Activated naive CD4-positive, alpha-beta T cell treated with anti-CD3 and anti-CD28 coated beads for 36 hours (primary cell): Measurements from ENCODE around the gene ATF5. TPM values are rescaled to one million over a fixed set of nuclear protein-coding genes. Genes with fewer than 3 reads are reported as not detected.
A peak's percentile ranks its signal among the peaks of the same experiment; 100 is the strongest.

Source experiments
- CTCF ChIA-PET: fragments of 350-600 bp; sonication (Branson Sonifier 250); formaldehyde crosslinking; loops from one replicate; lab custom pipeline; 2021; ENCODE audit warnings: antibody characterized with exemption; lab: Charles Lee
- DNase-seq: peaks from one replicate; pipeline ENCODE4 v3.0.0-alpha.2; 2020
- H3K27ac Mint-ChIP-seq: one replicate; pipeline ENCODE4 v1.8.0; 2021; ENCODE audit warnings: mild to moderate bottlenecking, mixed read lengths
- H3K27me3 Mint-ChIP-seq: one replicate; pipeline ENCODE4 v1.8.0; 2021; ENCODE audit warnings: low read depth, mixed read lengths
- H3K36me3 Mint-ChIP-seq: one replicate; pipeline ENCODE4 v1.8.0; 2021; ENCODE audit warnings: low read depth, mixed read lengths
- H3K4me1 Mint-ChIP-seq: one replicate; pipeline ENCODE4 v1.8.0; 2021; ENCODE audit warnings: low read depth, mixed read lengths
- H3K4me3 Mint-ChIP-seq: one replicate; pipeline ENCODE4 v1.8.0; 2021; ENCODE audit warnings: mild to moderate bottlenecking, moderate library complexity, mixed read lengths
- H3K9me3 Mint-ChIP-seq: one replicate; pipeline ENCODE4 v1.8.0; 2021; ENCODE audit warnings: mixed read lengths
- intact Hi-C: fragments of 100-400 bp; cut with micrococcal nuclease; formaldehyde crosslinking; loops from one replicate; pipeline ENCODE4 v1.15.1; 2023
- total RNA-seq, 2 experiments: library from RNA; stranded (reverse); gene quantifications; one replicate each; pipeline ENCODE4 v1.2.3, GENCODE V29; 2021

Gene ATF5
- total RNA-seq, 2 experiments from 2014 or later, result 8.0 to 8.8 TPM

DNA sequence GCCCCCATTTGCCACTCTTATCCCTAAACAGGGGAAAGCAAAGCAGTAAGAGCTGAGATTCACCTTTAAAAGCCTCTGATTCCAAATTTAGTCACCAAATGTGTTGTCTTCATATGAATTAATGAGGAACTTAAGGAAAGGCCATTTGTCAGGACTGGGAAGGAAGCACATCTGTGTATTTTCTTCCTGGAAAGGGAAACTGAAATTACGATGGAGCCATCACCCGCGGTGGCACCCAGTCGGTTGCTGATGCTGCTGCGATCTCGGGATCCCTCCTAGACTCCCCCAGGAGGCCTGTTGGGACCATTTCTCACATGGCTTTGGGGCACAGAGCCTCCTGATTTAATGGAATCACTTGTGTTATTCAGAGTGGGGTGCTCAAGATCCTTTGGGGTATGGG is 24.9 kb upstream of the ATF5 start:
- intact Hi-C loops, result no loop called here
- Mint-ChIP-seq H3K27me3 (no peaks in the 10 kb centered on the region), H3K9me3 (no peaks in the 10 kb centered on the region), H3K4me3 (no peak overlapping the region), H3K4me1 (peaks cover 25% of the 10 kb centered on the region), H3K27ac (no peak overlapping the region), H3K36me3 (peaks cover 22% of the 10 kb centered on the region)
- CTCF ChIA-PET, result no interaction called here
- no peak for DNase-seq

DNA sequence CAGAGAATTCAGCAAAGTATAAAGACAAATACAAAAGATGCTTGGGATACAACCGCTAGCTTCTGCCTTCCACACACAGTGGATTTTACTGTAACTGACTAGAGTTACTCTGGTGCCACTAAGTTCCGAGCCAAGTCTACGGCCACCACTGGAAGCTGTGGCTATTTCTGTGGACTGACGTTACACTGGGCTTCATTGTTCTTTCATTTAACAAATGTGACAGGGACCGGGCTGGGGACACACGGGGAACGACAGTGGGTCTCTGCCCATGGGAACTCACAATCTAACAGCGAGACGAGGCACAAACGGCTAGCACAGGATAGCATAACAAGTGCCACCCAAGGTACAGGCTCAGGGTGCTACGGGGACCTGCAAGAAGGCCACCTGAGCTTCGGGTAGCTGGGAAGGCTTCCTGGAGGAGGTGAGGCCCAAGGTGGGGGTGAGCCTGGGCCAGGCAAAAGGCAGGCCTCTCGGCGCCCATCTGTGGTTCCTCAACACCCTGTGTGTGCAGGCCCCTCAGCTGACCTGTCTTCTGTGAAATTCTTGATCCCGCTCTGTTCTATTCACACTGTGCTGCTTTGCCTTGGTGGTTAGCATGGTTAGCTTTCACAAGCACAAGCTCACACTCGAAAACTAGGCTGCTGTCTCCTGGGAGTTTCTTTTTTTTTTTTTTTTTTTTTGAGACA is 22.0 kb upstream of the ATF5 start:
- Mint-ChIP-seq H3K36me3 (peaks cover 39% of the 10 kb centered on the region), H3K4me1 (peaks cover 44% of the 10 kb centered on the region), H3K4me3 (no peak overlapping the region), H3K9me3 (no peaks in the 10 kb centered on the region), H3K27ac (peak overlapping the region; percentile 35), H3K27me3 (no peaks in the 10 kb centered on the region)
- CTCF ChIA-PET, result no interaction called here
- no peak for DNase-seq
- intact Hi-C loops, result no loop called here

DNA sequence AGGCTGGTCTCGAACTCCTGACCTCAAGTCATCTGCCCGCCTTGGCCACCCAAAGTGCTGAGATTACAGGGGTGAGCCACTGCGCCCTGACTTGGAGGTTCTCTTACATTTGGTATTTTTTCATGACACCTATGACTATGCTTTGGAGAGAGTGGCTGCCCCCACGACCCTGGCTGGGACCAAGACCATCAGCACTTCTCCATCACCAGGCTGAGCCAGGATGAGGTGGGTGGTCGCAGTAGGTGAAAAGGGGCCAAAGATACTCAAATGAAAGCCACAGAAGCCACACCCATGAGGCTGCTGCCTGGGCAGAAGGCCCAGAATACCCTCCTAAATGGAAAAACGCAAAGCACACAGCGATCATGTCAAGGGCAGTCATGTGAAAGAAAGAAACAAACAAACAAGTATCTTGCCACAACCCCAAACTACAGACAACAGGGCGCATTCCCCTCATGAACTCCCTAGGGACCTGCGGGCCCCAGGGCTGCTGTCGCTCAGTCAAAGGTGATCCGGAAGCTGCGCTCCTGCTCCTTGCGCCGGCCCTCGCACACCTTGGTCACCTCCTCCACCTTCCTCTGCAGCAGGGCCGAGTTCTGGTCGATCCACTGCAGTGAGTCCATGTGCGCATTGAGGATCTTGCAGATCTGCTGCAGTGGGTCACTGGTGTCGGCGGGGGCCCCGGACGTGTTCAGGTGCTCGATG is 21.1 kb upstream of the ATF5 start:
- H3K27me3 Mint-ChIP-seq, result no peaks in the 10 kb centered on the region
- intact Hi-C loops, result no loop called here
- peaks cover 44% of the 10 kb centered on the region for H3K36me3 Mint-ChIP-seq
- no peaks in the 10 kb centered on the region for H3K9me3 Mint-ChIP-seq
- H3K4me1 Mint-ChIP-seq, result peaks cover 51% of the 10 kb centered on the region
- no peak overlapping the region for H3K4me3 Mint-ChIP-seq
- H3K27ac Mint-ChIP-seq, result no peak overlapping the region
- CTCF ChIA-PET, result no interaction called here
- no peak for DNase-seq

DNA sequence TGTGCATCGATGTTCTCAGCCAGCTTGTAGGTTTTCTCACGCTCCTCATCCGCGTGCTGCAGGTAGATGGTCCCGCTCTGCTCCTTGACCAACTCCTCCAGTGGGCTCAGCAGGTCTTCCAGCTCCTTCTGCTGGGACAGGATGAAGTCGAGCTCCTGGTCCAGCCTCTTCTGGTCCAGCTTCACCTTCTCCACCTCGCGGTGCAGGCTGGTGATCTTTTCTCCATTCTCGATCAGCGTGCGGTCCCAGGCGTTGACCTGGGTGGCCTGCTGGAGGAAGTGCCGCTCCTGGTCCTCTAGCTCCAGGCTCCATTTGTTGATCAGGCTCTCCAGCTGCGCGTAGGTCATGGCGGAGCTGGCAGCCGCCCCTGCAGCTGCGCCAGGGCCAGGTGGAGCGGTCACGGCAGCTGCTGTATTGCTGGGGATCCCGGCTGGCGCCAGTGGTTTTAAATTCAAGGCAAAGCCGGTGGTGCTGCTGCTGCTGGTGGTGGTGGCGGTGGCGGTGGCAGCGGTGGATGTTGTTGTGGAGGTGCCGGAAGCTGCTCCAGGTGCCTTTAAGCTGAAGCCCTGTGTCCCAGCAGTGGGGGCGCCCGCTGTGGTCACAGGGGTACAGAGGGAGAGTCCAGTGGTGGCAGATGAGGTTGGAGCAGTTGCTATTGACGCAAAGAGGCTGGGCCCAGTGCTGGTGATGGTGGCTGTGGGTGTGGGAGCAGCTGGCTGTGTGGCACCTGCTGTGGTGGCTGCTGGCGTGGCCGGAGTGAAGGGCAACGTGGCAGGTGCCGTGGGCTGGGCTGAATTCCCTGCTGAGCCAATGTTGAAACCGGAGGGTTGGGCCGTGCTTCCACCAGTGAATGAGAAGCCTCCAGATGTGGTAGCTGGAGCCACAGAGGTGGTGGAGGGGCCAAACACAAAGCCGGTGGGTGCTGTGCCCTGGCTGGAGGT is 20.3 kb upstream of the ATF5 start:
- DNase-seq, result no peak
- CTCF ChIA-PET, result interaction anchor here (0.6 kb wide), 1 partner anchor 327 kb away, joined by 4 read pairs; no protein-coding TSS in a partner anchor
- Mint-ChIP-seq H3K27me3 (no peaks in the 10 kb centered on the region), H3K9me3 (no peaks in the 10 kb centered on the region), H3K4me1 (peaks cover 54% of the 10 kb centered on the region), H3K36me3 (peaks cover 52% of the 10 kb centered on the region), H3K27ac (peak overlapping the region; percentile 56), H3K4me3 (no peak overlapping the region)
- intact Hi-C loops, result no loop called here

DNA sequence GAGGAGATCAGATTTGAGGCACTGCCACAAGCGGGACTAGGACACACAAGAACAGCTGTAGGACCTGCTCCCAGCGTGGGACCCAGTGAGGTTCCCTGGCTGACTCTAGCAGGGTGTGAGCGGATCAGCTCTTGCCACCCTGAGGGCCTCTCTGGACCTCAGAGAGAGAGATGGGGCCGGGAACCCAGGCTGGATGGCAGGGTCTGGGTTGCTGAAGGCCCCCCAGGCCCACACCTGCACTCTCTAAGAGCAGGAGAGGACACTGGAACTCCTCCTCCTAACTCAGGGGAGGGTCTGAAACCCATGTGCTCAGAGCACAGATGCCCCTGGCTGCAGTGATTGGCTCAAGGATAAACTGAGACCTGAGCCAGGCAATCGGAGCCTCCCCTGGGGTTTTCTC is 18.8 kb upstream of the ATF5 start:
- H3K4me3 Mint-ChIP-seq, result no peak overlapping the region
- peak overlapping the region; percentile 56 for H3K27ac Mint-ChIP-seq
- CTCF ChIA-PET, result interaction anchor here (1.3 kb wide), 1 partner anchor 11 kb away, joined by 4 read pairs; no protein-coding TSS in a partner anchor
- intact Hi-C loops, result no loop called here
- peaks cover 50% of the 10 kb centered on the region for H3K4me1 Mint-ChIP-seq
- H3K36me3 Mint-ChIP-seq, result peaks cover 61% of the 10 kb centered on the region
- no peaks in the 10 kb centered on the region for H3K9me3 Mint-ChIP-seq
- H3K27me3 Mint-ChIP-seq, result no peaks in the 10 kb centered on the region
- DNase-seq, result no peak

DNA sequence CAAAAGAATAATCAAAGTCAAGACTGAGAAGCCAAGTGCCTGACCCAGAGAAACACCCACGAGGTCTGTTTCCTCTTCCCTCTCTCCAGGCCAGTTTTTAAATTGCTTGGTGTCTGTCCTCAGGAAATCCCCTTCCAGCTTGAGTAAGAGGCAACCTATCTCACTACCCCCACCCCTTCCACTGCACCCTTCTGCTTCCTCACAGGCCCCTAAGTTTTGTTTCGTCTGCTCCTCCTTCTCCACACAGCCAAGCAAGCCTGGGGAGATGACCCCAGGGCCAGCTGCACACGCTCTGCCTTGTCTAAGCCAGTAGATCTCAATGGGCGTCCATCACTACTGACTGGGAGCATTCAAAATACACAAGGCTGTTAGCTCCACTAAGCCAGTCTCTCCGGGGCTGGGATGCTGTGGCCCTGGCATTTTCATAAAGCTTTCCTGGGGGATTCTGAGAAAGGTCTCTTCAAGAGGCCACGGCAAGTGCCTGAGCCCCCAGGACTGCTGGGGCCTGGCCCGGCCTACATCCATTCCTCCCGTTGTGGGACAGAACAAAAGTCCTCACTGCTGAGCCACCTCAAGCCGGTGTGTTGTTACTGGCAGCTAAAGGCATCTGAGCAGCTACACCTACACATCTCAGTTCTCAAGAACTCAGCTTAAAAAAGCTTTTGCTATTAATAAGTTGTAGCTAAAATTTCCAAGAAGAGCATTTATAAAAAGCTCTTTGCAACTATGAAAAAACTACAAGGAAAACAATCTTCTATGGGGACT is 17.4 kb upstream of the ATF5 start:
- peak; percentile 65 for DNase-seq
- H3K36me3 Mint-ChIP-seq, result peaks cover 61% of the 10 kb centered on the region
- H3K4me3 Mint-ChIP-seq, result peak overlapping the region; percentile 17
- CTCF ChIA-PET, result interaction anchor here (0.6 to 1.6 kb wide), 9 partner anchors 9 to 194 kb away, joined by 3 to 6 read pairs (median 4); no protein-coding TSS in a partner anchor
- no peaks in the 10 kb centered on the region for H3K9me3 Mint-ChIP-seq
- H3K27ac Mint-ChIP-seq, result peak overlapping the region; percentile 90
- H3K4me1 Mint-ChIP-seq, result peaks cover 48% of the 10 kb centered on the region
- intact Hi-C loops, result loop anchor here (1.0 kb wide), 2 partner anchors 14 to 18 kb away; partner anchors contain the start of genes ATF5 and NUP62
- H3K27me3 Mint-ChIP-seq, result no peaks in the 10 kb centered on the region

DNA sequence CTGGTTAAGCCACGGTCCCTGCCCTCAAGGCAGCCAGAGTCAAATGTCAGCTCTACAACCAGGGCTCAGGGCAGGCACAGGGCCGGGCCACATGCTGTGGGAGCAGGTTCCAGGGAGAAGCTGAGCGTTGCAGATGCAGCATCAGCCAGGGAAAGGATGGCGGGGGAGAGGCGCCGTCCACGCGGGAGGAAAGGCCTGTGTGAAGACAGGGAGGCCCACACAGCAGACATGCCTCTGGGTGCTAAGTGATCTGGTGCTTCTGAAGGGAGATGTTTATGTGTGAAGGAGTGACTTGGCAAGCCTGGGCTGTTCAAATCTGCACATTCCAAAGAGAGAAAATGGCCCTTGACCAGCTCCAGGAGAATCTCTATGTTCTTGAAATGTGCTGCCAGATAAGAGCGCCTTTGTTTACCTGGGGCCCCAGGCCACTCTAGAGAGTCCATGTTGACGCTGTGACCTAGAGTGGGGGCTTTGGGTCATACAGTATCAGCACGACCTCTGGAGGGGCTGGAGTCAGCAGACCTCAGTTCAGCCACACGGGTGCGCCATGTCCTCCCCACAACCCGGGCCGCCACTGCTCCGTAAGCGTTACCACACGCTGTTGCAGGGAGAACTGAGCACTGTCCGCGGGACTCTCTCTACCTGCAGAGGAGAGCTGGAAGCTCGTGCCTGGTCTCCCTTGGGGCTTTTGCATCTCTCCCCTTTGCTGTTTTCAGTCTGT is 15.9 kb upstream of the ATF5 start:
- H3K9me3 Mint-ChIP-seq, result no peaks in the 10 kb centered on the region
- CTCF ChIA-PET, result interaction anchor here (1.6 kb wide), 1 partner anchor 23 kb away, joined by 6 read pairs; no protein-coding TSS in a partner anchor

DNA sequence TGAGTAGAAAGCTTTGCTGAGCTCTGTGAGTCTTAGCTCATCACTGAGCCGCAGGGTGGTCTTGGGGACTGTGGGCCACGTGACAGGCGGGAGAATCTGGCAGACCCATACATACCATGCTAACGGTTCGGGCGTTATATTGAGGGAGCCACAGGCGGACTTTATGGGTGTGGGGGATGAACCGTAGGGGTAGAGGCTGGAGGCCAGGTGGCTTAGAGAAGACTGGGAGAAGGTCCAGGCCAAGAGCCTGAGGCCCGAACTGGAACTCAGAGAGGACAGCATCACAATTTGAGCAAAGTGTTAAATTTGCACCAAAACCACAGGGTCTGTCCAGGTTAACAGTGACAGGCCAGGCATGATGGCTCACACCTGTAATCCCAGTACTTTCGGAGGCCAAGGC is 15.3 kb upstream of the ATF5 start:
- Mint-ChIP-seq H3K4me1 (peaks cover 51% of the 10 kb centered on the region), H3K36me3 (peaks cover 61% of the 10 kb centered on the region), H3K4me3 (no peak overlapping the region), H3K9me3 (no peaks in the 10 kb centered on the region), H3K27ac (peak overlapping the region; percentile 90), H3K27me3 (no peaks in the 10 kb centered on the region)
- no peak for DNase-seq
- CTCF ChIA-PET, result no interaction called here
- intact Hi-C loops, result no loop called here

More for the DNA sequence above, 15.9 kb upstream of the ATF5 start:
- Mint-ChIP-seq H3K27me3 (no peaks in the 10 kb centered on the region), H3K4me3 (no peak overlapping the region), H3K27ac (peak overlapping the region; percentile 90), H3K4me1 (peaks cover 49% of the 10 kb centered on the region), H3K36me3 (peaks cover 62% of the 10 kb centered on the region)
- no peak for DNase-seq
- intact Hi-C loops, result no loop called here

DNA sequence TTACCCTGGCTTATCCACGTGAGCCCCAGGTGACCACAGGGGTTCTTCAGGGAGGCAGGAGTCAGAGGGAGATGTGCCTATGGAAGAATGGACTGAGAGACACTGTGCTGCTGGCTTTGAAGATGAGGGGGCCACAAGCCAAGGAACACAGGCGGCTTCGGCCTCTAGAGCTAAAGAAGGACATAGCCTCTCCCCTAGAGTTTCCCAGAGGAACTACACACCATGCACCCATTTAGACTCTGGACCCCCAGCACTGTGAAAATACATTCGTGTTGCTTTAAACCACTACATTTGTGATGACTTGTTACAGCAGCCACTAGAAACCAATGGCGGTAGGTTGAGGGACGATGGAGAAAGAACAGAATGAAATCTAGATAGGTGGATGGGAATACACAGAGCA is 13.7 kb upstream of the ATF5 start:
- CTCF ChIA-PET, result no interaction called here
- no peak overlapping the region for H3K4me3 Mint-ChIP-seq
- H3K27ac Mint-ChIP-seq, result peak overlapping the region; percentile 10
- no peaks in the 10 kb centered on the region for H3K27me3 Mint-ChIP-seq
- DNase-seq, result no peak
- intact Hi-C loops, result no loop called here
- peaks cover 56% of the 10 kb centered on the region for H3K36me3 Mint-ChIP-seq
- no peaks in the 10 kb centered on the region for H3K9me3 Mint-ChIP-seq
- H3K4me1 Mint-ChIP-seq, result peaks cover 47% of the 10 kb centered on the region

DNA sequence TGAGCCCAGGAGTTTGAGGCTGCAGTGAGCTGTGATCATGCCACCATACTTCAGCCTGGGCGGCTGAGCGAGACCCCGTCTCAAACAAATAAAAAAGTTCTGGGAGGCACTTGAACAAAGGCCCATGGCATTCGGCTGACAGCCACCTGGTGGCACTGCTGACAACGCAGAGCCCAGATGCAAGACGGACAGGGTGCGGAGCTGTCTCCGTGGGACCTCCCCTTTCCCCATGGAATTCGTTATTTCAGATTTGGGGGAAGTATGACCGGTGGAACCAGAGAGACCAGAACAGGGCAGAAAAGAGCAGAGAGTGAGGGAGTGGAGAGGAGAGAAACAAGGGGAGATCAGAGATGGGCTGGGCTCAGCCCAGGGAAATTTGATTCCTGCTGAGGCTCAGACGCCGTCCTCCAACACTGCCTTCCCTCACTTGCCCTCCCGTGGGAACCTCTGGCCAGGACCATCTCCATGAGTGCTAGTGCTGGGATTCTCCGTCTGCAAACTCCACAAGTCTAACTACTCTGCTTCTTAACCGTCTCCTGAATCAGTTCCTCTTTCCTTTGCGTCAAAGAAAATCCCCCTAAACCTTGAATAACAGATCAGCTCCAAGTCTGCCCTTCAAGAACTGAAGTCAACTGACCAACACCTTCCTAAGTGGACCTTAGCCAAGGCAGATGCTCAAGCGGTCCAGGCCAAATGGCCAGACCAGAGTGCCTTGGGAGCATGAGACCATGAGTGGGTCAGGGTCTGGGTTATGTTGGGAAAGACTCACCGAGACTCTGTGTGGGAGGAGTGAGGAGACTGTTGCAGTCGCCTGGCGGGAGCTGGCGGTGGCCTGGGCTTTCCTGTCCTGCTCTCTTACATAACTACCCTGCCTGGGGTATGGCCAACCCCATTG is 11.9 kb upstream of the ATF5 start:
- no peaks in the 10 kb centered on the region for H3K9me3 Mint-ChIP-seq
- H3K27me3 Mint-ChIP-seq, result no peaks in the 10 kb centered on the region
- CTCF ChIA-PET, result interaction anchor here (1.2 to 1.3 kb wide), 2 partner anchors 10 to 68 kb away, joined by 3 to 5 read pairs; no protein-coding TSS in a partner anchor
- peaks cover 58% of the 10 kb centered on the region for H3K36me3 Mint-ChIP-seq
- no peak overlapping the region for H3K27ac Mint-ChIP-seq
- peaks cover 47% of the 10 kb centered on the region for H3K4me1 Mint-ChIP-seq
- no peak for DNase-seq
- no peak overlapping the region for H3K4me3 Mint-ChIP-seq
- intact Hi-C loops, result no loop called here
